ENCODE data around the gene TANGO6.

The TANGO6 gene

GRCh38 chr16:68869492-68870088 is 26.3 kb downstream of the TANGO6 start:
- no peak for DNase-seq

DNA sequence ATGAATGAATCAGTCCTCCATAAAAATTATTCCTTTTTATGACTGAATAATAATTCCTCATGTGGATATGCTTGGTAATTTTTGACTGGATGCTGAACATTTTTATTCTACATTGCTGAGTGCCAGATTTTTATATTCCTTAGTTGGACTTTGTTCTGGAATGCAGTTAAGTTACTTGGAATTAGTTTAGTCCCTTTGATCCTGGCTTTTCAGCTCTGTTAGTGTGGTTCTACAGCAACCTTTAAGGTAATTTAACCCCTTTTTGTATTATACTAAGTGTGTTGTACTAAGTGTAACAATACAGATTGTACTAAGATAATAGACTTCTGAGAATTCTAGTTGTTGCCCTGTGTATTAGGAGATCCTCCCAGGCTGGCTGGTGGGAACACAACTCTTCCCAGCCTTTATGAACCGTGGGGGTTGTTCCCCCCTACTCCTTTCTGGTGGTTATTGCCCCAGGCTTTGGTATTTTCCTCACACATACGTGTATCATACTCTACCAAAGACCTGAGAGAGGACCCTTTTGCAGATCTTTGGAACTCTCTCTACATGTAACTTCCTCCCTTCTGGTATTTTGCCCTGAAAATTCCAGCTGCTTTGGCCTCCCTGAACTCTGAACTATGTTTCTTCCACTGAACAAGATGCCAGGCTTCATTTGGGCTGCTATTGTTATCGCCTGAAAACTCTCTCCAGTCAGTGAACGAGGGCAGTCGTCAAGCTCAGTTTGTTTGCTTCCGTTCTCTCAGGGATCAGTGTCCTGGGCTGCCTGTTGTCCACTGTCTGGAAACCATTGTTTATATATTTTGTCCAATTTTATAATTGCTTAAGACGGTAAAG is 30.5 kb downstream of the TANGO6 start:
- no peak for DNase-seq

GRCh38 chr16:68875871-68876270 is 32.5 kb downstream of the TANGO6 start:
- no peak for DNase-seq

- no peak for DNase-seq
Measured at GRCh38 chr16:68883685-68884084, 40.4 kb downstream of the TANGO6 start.

DNA sequence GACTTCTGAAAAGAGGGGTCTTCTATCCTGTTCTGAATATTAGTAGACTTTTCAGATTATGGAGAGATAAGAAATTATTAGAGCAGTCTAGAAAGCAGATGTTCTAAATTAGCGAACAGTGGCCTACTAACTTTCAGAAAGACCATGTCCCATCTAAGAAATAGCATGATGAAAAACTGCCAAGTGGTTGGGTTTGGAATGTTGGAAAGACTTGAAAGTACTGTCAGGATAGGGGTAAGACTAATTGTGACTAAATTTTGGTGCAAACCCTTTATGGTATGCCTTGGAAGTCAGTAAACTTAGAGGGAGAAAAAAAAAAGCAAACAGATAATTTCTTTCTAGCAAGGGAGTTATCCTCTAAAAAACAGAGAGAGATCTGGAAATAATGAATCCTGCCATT is 41.1 kb downstream of the TANGO6 start:
- DNase-seq = no peak

GRCh38 chr16:68884861-68885720 is 41.8 kb downstream of the TANGO6 start:
- DNase-seq = no peak

DNA sequence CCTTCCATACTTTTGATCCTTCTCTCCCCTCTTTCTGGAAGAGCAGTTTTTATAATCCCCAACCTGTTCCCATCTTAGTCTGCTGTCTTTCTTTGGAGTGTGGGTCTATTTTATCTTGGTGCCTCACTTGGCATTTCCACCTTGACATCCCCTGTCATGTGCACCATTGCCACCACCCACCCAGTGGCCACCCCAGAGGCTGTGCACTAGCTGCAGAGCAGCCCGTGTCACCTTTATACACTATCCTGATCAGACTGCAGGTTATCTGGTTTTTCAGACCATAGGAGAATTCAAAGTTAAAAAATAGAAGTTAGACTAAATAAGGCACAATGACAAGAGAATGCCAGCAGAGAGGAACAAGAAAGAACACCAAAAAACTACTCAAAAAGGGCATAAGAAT is 43.8 kb downstream of the TANGO6 start:
- no peak for DNase-seq

- no peak for DNase-seq
Measured at GRCh38 chr16:68889508-68890150, 46.3 kb downstream of the TANGO6 start.

- no peak for DNase-seq
Measured at GRCh38 chr16:68892214-68892613, 48.9 kb downstream of the TANGO6 start.

- DNase-seq = no peak
Measured at GRCh38 chr16:68892898-68893297, 49.6 kb downstream of the TANGO6 start.

- no peak for DNase-seq
Measured at GRCh38 chr16:68893710-68894705, 50.7 kb downstream of the TANGO6 start.

DNA sequence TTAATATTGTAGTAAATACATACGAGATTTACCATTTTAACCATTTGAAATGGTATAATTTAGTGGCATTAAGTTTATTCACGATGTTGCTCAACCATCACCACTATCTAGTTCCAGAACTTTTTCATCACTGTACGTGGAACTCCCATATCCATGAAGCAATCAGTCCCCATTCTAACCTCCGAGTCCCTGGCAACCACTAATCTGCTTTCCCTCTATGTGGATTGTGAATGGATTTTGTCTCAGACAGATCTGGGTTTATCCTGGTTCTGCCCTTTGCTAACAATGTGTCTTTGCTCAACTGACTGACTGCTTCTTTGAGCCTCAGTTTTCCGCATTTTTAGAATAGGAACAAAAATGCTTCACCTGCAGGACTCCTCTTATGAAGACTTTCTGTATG is 51.4 kb downstream of the TANGO6 start:
- no peak for DNase-seq

GRCh38 chr16:68898026-68898425 is 54.7 kb downstream of the TANGO6 start:
- DNase-seq = no peak

DNA sequence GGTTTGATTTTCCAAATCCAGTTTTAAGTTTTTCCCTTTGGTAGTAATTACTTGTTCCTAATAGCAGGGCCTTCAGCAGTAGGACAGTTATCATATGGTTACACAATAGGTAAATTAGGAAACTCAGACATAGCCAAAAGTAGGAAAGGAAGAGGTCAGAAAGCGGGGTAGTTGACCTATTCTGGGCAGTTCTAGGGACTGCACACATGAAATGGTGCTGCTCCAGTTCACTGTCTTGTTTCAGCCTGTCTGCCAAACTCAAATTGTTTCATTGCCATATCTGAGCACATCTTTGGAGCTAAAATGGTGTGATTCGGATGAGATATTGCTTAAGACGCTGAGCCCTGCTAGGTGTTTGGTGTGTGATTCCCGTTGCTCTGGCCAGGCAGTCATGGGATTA is 56.7 kb downstream of the TANGO6 start:
- no peak for DNase-seq

DNA sequence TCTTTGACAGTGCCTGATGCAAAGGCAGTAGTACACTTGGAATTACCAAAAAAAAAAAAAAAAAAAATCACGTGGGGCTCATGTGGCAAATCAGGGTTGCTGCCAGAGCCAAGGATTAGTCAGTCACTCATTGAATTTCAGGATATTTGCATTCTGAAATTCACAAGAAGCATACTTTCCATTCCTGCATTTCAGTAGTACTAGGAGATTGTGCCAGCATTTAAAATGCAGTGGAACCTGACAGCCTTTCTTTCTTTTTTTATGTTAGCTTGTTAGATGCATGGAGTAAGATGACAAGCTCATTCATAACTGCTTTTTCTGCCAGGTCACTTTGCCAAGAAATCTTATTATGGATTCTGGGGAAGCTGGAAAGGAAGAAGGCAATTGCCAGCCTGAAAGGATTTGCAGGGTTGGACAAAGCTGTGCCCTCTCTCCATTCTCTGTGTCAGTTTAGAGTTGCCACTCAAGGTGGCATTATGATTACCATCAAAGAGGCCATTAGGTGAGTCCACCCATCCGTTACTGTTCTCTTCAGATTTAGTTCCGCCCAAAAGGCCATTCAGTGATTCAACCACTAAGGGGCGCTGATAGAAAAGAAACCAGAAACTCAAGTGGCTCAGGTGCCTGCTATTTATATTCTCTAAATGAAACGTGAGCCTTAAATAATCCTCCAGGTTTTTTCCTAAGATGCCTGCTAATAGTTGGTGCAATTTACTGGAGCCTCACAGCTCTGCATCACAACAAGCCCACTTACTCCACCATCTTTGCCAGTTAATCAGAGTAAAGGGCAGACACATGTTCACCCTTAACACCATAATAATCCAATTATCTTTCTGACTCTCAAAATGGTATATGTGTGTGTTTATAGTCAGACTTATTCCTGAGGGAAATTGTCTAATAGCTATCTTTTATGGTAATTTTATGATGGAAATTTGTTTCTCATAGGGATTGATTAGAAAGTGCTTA is 59.0 kb downstream of the TANGO6 start:
- DNase-seq = no peak

DNA sequence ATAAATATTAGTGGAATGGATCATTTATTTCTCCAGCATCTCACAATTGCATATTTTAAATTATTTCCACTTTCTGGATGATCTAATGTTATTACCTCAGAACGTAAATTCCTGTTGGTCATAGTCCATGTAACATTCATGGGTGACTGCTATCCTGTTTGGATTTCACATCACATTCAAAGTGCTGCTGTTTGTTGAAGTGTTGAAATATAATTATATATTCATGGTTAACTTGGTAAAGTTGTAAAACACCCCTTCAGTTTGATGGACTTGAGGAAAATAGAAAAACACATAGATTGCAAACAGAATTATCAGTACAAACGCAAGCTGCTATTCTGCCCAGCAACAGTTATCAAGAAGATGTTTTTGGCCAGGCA is 59.6 kb downstream of the TANGO6 start:
- no peak for DNase-seq

GRCh38 chr16:68907297-68907696 is 64.0 kb downstream of the TANGO6 start:
- no peak for DNase-seq

DNA sequence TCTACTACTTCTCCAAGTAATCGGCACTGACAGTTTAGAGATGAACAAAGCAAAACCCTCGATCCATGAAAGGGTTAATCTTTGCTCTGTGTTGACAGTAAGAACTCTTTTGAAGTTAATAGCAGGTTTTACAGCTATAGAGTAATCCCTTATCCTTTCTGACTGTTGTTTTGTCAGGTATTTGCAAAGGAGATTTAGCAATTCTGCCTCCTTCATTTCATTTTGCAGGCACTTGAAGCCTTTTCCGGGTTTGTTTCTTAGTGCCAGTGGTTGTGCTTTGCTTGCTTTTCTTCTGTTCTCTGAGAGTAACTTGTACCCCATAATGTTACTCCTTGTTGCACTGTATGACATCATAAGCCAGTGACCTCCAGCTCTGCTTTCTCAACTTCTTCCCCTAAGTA is 64.5 kb downstream of the TANGO6 start:
- DNase-seq = no peak

DNA sequence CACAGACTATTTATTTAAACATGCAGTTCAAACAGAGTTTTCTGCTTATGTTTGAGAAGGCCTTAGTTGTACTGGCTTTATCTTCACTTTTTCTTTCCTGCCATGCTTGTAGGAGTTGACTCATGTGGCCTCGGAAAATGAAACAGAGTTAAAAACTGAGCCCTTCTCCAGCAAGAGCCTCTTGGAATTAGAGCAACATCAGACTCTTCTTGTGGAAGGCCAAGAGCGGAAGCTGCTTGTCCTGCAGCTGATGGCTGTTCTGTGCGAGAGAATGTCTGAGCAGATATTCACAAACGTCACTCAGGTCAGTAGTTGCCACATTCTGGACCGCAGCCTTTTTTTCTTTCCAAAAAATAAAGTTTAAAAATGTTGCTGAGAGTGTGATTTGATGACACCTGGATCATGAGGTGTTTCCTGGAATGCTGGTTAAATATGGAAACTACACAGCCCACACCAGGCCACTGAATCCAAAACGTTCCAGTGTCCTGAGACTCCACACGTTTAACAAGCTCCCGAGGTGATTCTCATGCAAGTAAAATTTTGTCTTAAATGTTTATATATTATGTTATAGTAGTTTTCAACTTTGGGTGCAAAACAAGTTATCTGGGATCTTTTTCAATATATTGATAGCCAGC is 65.9 kb downstream of the TANGO6 start:
- no peak for DNase-seq

DNA sequence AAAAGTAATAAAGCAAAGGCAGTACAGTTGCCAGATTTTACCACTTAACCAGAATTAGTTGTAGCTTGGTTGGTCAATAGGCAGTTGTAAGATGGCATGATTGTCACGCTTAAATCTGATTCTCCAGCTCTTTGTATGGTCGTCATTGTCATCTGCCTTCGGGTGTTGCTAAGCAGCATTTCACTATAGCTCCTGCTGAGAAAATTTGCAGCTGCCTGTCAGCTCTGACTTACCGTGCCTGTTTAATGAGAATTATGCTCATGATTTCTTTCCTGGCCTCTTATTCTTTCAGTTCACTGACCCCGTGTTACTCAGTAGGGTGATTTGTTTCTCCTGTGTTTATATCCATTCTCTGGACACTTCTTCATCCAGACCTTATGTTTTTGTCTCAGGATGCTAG is 66.7 kb downstream of the TANGO6 start:
- no peak for DNase-seq

Data from effector CD8-positive, alpha-beta T cell (primary cell).